GM19372 (cell line): ENCODE results near the gene CHI3L1.

Experiments used
- ATAC-seq: cut with Tn5 transposase; IDR thresholded peaks from one replicate; pipeline ENCODE4 v1.9.1; 2021; ENCODE audit warnings: mild to moderate bottlenecking, low read depth, moderate library complexity; ENCODE audit not compliant: unreplicated experiment

The CHI3L1 gene

GRCh38 chr1:203207751-203208150 is 21.2 kb upstream of the CHI3L1 start:
- no peak for ATAC-seq

GRCh38 chr1:203206129-203206687 is 19.7 kb upstream of the CHI3L1 start:
- ATAC-seq: no peak

DNA sequence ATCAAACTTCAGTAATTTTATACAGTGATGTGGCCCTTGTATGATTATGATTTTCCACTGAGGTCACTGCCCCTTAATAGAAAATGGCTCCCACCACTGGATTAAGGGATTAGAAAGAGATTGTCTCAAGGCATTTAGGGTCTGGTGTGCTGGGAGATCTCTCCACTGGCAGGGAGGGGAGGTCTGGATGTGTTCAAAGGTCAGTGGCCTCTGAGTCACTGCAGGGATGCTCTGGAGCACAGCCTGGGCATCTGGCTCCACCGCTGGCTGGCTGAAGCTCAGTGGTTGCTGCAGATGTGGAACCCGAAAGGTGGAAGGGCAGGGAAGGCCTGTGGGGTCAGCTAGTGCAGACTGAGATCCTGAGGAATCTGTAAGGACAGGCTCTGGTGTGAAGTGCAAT is 18.3 kb upstream of the CHI3L1 start:
- no peak for ATAC-seq

DNA sequence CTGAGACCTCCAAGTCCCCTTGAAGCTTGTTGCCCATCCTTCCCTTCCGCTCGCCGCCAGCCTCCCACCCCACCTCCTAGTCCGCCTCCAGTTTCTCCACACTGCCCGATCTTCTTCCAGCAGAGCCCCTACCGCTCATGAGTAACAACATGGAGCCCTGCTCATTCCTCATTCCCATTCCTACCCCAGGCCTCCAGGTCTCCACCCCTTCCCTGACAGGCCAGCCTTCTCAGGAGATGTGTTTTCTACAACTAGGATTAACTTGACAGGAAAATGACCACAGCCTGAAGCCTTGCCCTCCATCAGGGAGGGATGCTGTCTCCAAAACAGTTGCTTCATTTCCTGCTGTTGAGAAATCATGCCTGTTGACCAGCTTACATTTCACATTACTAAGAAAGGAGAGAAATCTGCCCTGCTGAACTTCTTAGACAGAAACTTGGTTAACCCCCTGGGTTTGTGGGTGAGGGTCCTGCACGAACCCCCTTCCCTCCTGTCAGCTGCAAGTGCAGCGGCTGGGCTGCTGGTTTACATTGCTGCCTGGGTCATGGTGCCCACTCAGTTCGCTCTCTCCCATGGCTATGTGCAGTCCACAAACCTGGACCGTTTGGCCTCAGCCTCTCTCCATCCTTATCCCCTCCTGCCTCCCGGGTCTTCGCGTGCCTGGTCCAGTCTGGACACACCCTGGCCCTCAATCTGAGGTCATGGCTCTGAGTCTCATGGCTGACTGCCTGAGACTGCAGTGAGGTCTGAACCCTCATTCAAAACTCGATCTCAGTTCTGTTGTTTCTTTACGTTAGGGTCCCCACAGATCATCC is 16.1 kb upstream of the CHI3L1 start:
- no peak for ATAC-seq

DNA sequence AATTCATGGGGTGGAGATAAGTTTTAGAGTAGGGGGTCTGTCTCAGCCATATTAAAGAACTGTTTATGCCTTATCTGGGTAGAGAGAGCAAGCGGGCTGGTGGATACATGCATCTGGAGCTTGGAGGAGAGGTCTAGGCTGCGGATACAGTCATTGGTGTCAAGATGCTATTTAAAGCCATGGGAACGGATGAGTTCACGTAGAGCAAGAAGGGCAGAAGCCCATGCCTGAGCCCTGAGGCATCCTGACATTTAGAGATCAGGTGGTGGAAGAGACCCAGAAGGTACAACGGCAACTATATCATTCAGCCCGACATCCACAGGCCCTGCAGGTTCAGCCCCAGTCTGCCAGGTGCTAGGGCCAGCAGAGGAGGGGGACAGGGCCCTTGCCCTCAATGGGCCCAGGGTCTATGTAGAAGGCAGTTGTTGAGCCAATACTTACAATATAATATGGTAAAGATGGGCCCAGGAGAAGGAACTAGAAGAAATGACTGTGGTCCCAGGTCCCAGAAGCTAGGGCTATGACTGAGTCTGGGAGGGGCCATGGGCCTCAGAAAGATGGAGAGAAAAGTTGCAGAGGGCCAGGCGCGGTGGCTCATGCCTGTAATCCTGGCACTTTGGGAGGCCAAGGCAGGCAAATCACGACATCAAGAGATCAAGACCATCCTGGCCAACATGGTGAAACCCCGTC is 15.2 kb upstream of the CHI3L1 start:
- ATAC-seq: no peak

- ATAC-seq: no peak
Observed at GRCh38 chr1:203200916-203201315, 14.4 kb upstream of the CHI3L1 start.

GRCh38 chr1:203199816-203200571 is 13.5 kb upstream of the CHI3L1 start:
- no peak for ATAC-seq

- ATAC-seq: no peak
Observed at GRCh38 chr1:203199481-203199815, 12.9 kb upstream of the CHI3L1 start.

- ATAC-seq: no peak
Observed at GRCh38 chr1:203199002-203199401, 12.5 kb upstream of the CHI3L1 start.

DNA sequence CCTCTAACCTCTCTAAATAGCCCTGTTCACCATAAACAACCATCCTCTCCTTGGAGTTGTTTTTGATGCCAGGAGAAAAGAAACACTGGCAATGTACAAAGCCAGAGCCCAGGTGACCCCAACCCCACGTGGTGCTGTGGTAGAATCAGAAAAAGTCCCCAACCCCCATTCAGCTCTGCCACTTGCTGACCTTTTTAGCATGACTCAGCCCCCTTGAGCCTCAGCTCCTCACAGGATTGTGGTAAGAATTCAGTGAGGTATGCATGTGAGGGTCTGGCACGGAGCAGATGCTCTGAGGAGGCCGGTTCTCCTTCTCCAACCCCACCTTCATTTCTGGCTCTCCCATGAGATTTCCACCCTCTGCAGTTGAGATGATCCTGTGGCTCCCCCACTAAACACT is 11.1 kb upstream of the CHI3L1 start:
- ATAC-seq: no peak

DNA sequence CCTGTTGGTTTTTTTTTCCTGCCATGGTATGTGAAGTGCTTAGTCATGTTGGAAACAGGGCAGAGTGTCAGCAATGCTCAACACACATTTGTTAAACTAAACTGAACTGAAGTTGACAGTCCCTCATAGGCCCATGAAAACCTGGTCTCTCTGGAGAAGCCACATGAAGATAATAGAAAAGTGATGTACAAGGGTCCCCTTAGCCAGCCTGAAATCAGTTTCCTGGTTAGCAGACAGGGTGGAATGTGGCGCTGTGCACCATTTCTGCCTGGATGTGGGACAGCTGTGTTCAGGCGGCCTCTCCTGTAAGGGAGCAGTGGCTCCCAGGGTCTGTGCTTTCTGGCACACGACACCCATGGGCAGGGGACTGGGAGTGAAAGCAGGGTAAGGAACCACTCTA is 9.9 kb upstream of the CHI3L1 start:
- ATAC-seq: no peak

GRCh38 chr1:203190949-203191348 is 4.4 kb upstream of the CHI3L1 start:
- no peak for ATAC-seq

- no peak for ATAC-seq
Observed at GRCh38 chr1:203189951-203190352, 3.4 kb upstream of the CHI3L1 start.

DNA sequence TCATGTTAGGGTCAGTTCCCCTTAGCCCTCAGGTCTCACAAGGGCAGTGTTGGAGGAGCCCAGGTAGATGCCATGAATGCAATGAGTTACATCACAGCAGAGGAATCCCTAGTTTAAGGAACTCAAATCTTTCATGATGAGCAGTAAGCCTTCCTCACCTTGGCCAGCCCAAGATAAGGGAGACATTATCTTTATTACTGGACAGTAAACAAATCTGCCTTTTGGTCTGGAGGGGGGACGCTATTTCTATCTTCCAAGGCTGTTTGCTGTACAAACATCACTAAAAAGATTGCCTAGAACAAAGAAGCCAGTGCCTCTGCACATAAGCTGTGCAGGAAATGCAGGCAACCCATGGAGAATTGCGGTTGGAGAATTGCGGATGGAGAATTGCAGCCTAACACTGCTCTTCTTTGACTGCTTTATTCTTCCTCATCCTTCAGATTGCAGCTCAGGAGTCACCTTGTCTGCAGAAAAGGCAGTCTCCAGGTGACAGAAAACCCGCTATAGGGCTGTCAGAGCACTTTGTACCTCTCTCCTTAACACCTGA is 2.3 kb upstream of the CHI3L1 start:
- ATAC-seq: no peak

DNA sequence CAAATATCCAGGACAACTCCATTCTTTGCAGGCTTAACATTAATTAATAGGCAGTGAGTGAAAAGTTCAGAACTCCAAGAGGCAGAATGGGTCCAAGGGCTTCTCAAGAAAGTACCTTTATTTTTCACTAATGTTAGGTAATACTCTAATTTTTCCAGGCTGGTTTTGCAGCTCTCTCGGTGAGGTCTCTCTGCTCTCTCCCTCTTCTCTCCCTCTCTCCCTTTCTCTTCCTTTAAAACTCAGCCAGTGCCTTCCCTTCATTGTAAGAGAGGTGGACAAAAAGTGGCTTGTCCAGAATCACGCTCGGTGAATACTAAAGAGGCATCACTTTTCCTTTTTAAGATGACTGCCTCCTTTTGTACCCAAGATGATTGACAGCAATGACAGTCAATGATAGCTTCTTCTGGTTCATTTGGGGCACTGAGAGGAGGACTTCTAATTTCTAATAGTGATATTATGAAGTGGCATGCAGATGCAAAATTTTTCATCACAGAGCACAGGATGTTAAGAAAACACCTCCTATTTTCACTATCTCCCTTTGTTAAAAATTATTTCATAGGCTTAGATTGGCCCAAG is 1.3 kb upstream of the CHI3L1 start:
- ATAC-seq: no peak

DNA sequence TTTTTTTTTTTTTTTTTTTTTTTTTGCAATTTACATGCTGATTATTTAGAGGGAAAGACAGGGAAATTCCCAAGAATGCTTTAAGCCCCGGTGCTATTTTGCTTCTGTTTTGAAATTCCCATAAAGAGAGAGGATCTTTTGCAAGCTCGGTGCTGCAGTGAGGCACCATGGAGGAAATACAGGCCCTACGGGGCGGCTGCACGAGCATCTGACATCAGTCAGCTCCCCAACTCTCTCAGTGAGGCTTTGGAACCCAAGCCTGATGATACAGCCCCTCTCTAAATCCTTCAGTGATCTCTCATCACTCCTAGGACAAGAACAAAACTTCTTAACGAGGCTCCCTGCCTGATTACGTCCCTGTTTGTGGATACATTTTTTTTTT is 791 bp upstream of the CHI3L1 start:
- ATAC-seq: no peak

DNA sequence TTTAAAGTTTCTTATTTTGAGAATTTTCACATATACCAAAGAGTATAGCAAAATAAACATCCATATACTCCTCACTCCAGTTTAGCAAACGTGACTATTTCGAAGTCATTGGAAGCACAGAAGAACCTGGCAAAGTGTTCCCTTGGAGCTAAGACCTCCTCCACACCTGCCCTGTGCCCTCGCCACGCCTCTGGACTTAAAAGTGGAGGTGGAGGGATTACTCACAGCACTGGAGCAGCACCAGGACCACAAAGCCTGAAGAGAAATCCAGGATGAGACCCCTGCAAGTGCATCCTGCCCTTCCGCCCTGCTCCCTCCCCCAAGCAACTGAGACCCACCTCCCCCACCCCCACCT is 436 bp downstream of the CHI3L1 start:
- no peak for ATAC-seq

DNA sequence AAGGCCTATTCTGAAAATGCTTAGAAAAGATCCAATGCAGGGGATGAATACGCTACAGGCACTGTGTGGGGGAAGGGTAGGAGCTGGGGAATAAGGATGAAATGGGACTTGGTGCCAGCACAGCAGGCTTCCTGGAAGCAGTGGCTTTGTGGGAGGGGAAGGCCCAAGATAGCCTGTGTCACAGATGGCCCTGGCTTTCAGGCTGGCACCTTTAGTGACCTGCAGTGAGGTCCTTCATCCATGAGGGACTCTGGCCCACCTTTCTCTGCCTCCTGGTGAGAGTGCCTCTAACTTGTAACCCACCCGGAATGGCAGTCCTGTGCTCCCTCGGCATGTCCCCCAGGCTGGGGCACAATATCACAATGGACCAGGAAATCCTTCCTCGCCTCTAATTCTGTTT is 919 bp downstream of the CHI3L1 start:
- no peak for ATAC-seq

DNA sequence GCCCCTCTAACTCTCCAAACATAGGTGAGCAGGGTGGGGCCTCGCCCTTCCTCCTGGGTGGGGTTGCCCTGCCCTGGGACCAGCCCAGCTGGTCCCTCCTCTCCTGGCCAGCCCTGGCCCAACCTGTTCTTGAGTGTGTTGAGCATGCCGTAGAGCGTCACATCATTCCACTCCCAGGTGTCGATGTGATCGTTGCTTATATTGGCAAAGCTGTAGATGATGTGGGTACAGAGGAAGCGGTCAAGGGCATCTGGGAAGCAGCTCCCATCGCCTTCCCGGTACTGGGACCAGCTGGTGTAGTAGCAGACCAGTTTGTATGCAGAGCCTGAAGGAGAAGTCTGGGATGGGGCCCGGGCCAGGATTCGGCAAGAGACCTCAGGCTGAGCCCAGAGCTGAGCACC is 1.4 kb downstream of the CHI3L1 start:
- no peak for ATAC-seq

DNA sequence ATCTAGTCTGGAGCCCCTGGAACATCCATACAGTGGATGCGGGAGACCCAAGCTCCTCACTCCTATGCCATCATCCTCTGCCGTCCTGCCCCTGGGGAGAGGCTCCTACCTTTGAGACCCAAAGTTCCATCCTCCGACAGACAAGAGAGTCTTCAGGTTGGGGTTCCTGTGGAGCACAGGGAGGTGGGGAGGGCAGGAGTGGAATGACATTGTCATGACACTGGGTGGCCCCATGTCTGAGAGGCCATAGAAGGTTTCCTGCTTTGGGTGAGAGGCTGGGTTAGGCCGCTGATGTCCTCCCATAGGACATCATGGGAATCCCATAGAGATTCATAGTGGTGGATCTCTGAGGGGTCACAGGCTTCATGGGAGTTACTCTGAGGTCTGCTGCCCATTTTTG is 2.0 kb downstream of the CHI3L1 start:
- no peak for ATAC-seq

- no peak for ATAC-seq
Observed at GRCh38 chr1:203183828-203184227, 2.7 kb downstream of the CHI3L1 start.
